Neural cell (in vitro differentiated cells): ENCODE data around the gene IKZF2.

Experiments used
- EP300 ChIP-seq: fragments of 450-650 bp; conservative IDR thresholded peaks from 2 replicates; pipeline ENCODE4 v1.6.1; 2014; ENCODE audit warnings: antibody characterized with exemption, mild to moderate bottlenecking, moderate library complexity; ENCODE audit not compliant: poor library complexity, severe bottlenecking
- EZH2 ChIP-seq: fragments of 200-600, 300-800 bp; shearing (Covaris generic), sonication (generic); IDR thresholded peaks from 2 replicates; pipeline ENCODE4 v1.6.1; 2014; ENCODE audit warnings: antibody characterized with exemption, low read length, borderline replicate concordance, mild to moderate bottlenecking; ENCODE audit not compliant: insufficient read depth, poor library complexity, severe bottlenecking
- POLR2AphosphoS5 ChIP-seq: IDR thresholded peaks from 2 replicates; pipeline ENCODE4 v1.6.1; 2012
- TF ChIP-seq, protein P1 (sequence below): fragments of 450-650 bp; IDR thresholded peaks from 2 replicates; pipeline ENCODE4 v1.5.1; 2014; ENCODE audit warnings: antibody characterized with exemption, mild to moderate bottlenecking, moderate library complexity; ENCODE audit not compliant: poor library complexity, severe bottlenecking

DNA sequence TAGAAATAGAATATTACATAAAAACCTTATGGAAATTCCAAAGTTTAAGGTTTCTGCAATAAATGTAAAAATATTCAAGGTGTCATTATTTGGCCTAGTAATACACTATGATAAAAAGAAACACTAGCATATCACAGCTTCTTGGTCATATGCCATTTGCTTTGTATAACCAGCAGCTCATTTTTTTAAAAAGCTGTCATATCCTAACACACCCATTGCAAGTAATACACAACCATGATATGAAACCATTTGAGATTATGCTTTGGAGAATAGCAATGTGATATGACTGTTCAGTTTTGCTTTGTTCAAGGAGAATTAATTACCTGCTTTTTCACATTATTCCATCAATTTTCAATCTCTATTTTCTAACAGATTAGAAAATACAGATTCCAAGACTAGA is 149.0 kb downstream of the IKZF2 start:
- TF ChIP-seq, protein P1, sequence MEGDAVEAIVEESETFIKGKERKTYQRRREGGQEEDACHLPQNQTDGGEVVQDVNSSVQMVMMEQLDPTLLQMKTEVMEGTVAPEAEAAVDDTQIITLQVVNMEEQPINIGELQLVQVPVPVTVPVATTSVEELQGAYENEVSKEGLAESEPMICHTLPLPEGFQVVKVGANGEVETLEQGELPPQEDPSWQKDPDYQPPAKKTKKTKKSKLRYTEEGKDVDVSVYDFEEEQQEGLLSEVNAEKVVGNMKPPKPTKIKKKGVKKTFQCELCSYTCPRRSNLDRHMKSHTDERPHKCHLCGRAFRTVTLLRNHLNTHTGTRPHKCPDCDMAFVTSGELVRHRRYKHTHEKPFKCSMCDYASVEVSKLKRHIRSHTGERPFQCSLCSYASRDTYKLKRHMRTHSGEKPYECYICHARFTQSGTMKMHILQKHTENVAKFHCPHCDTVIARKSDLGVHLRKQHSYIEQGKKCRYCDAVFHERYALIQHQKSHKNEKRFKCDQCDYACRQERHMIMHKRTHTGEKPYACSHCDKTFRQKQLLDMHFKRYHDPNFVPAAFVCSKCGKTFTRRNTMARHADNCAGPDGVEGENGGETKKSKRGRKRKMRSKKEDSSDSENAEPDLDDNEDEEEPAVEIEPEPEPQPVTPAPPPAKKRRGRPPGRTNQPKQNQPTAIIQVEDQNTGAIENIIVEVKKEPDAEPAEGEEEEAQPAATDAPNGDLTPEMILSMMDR, result no peak
- TF ChIP-seq POLR2AphosphoS5, result no peak
- TF ChIP-seq EZH2, result no peak
- TF ChIP-seq EP300, result no peak
